Measurements from ENCODE around the gene KREMEN2. TPM values are rescaled to one million over a fixed set of nuclear protein-coding genes. Genes with fewer than 3 reads are reported as not detected.

Gene KREMEN2
- total and polyA plus RNA-seq, 2 donors (not counting 3 experiments of a cell fraction or from before 2014, with no cell fraction given), result not detected

GRCh38 chr16:2933701-2934100 lies 30.4 kb upstream of the KREMEN2 start:
- no peaks in the 10 kb centered on the region for H3K9me3 ChIP-seq (replicated peaks; ENCODE audit: control insufficient read depth, insufficient read depth, low read length)
- no peak overlapping the region for H3K4me2 ChIP-seq (ENCODE audit: insufficient read depth, low read length)
- no peak for TF ChIP-seq MYC (IDR thresholded peaks at IDR 0.05; ENCODE audit: low read depth, low read length)
- TF ChIP-seq POLR2A (IDR thresholded peaks at IDR 0.05; ENCODE audit: low read depth, low read length), result no peak
- TF ChIP-seq FOS (IDR thresholded peaks at IDR 0.05; ENCODE audit: borderline replicate concordance, insufficient read depth, low read length), result no peak
- TF ChIP-seq CTCF (IDR thresholded peaks at IDR 0.05; ENCODE audit: extremely low read depth in 1 of 2, insufficient read depth in 1 of 2, low read depth in 1 of 2, low read length in 2 of 2), result no peak
- no peak for TF ChIP-seq JUN (IDR thresholded peaks at IDR 0.05; ENCODE audit: borderline replicate concordance, insufficient read depth, insufficient read length, low read depth)
- no peak for TF ChIP-seq POLR2AphosphoS5 (IDR thresholded peaks at IDR 0.05; ENCODE audit: insufficient read depth, low read depth, low read length)
- TF ChIP-seq GATA2 (IDR thresholded peaks at IDR 0.05; ENCODE audit: insufficient read depth, insufficient read length, low read depth, low read length), result no peak
- no peak for TF ChIP-seq MAX (IDR thresholded peaks at IDR 0.05; ENCODE audit: insufficient read depth, insufficient read length)
- no peak for TF ChIP-seq EZH2 (IDR thresholded peaks at IDR 0.05; ENCODE audit: borderline replicate concordance, low read depth, low read length, severe bottlenecking)
- no peaks in the 10 kb centered on the region for H3K4me1 ChIP-seq (ENCODE audit: control insufficient read depth, extremely low read depth, insufficient read depth, low read length)
- peaks cover 0 to 36% of the 10 kb centered on the region in 2 experiments for H3K36me3 ChIP-seq (ENCODE audit: control insufficient read depth in 2 of 2, extremely low read depth in 1 of 2, insufficient read depth in 2 of 2, low read length in 2 of 2)
- BruUV-seq (replicated peaks), result no TSS peak
- H3K9me1 ChIP-seq (replicated peaks; ENCODE audit: control insufficient read depth, extremely low read depth, insufficient read depth, low read length), result no peaks in the 10 kb centered on the region
- H3K27me3 ChIP-seq (ENCODE audit: control insufficient read depth in 2 of 2, insufficient read depth in 2 of 2, low read length in 2 of 2), result no peaks in the 10 kb centered on the region
- no peak overlapping the region for H3K4me3 ChIP-seq (replicated peaks in 1 of 3; ENCODE audit: insufficient read depth in 1 of 3, low read depth in 1 of 3, low read length in 3 of 3)
- no peaks in the 10 kb centered on the region for H3K79me2 ChIP-seq (ENCODE audit: control insufficient read depth, insufficient read depth, low read length)
- FAIRE-seq (no peak), DNase-seq (ENCODE audit: low read depth, low spot score) (no peak)
- H2AFZ ChIP-seq (ENCODE audit: low read depth, low read length), result no peak overlapping the region
- ChIA-PET CTCF (no interaction called here), POLR2A (no interaction called here)
- no peak overlapping the region for H3K27ac ChIP-seq (ENCODE audit: insufficient read depth, low read depth, low read length)
- no peak overlapping the region for H3K9ac ChIP-seq (replicated peaks; ENCODE audit: extremely low read depth, insufficient read depth, low read length)
- H4K20me1 ChIP-seq (replicated peaks; ENCODE audit: control insufficient read depth, extremely low read depth, insufficient read depth, low read length), result no peaks in the 10 kb centered on the region
- intact Hi-C loops (cut with micrococcal nuclease), result no loop called here
- dilution Hi-C loops (cut with MboI; ENCODE audit: extremely low pct_ligation_motif_present, low sequenced_read_pairs), result no loop called here

Data from endothelial cell of umbilical vein (primary cell).